ENCODE results near the gene DAZ1.
"Not testable (repeated sequence)": the region's sequence is repeated elsewhere in the genome, so short reads cannot be mapped to it uniquely, and the experiment has no call there.

Gene DAZ1, protein sequence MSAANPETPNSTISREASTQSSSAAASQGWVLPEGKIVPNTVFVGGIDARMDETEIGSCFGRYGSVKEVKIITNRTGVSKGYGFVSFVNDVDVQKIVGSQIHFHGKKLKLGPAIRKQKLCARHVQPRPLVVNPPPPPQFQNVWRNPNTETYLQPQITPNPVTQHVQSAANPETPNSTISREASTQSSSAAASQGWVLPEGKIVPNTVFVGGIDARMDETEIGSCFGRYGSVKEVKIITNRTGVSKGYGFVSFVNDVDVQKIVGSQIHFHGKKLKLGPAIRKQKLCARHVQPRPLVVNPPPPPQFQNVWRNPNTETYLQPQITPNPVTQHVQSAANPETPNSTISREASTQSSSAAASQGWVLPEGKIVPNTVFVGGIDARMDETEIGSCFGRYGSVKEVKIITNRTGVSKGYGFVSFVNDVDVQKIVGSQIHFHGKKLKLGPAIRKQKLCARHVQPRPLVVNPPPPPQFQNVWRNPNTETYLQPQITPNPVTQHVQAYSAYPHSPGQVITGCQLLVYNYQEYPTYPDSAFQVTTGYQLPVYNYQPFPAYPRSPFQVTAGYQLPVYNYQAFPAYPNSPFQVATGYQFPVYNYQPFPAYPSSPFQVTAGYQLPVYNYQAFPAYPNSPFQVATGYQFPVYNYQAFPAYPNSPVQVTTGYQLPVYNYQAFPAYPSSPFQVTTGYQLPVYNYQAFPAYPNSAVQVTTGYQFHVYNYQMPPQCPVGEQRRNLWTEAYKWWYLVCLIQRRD

DNA sequence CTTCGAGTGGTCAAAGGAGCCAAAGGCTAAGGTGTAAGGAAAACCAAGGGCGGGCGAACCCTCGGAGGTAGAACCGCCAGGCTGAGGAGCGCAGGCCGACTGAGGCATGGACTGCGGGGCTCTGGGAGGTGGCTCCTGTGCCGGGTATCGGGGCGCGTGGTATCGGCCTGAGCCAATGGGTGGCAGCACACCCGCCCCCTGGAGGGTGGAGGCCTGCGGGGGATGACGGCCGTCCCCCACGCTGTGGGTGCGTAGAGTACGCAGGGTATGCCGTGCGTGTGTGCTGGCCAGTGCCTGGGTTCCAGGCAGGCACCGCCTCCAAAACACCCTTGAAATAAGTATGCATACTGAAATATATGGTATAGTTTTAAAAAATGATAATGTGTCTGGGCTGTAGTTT, at the start of gene DAZ1:
Gene DAZ1, minus strand, starts transcription at position 101 of the 400 bp plus-strand sequence. CDS start 208 bp downstream, outside the sequence.
- not testable (repeated sequence) for DNase-seq

GRCh38 chrY:23219233-23219632, 20.4 kb upstream of the DAZ1 start, which contains the start of gene DAZ2:
TSS of gene DAZ2 (plus strand) at chrY:23219533. CDS start at chrY:23219741, 208 bp downstream.
- not testable (repeated sequence) for DNase-seq

DNA sequence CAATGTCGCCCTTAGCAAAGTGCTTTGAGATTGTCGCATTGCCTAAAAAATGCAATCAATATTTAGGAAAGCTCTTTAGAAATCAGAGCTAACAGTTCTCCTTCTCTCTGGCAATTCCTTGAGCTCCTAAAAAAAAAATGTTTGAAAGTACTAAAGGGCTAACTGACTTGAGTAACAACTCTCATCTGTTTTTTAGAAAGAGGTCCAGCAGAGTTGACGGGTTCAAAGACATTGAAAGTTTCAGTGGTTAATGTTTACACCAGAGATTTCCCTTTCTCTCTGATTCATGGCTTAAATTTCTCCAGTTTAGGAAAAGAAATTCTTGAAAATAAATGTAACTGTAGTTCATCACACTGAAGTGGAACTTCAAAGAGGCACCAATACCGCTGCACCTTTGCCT, 11.9 kb upstream of the DAZ1 start:
- DNase-seq = not testable (repeated sequence)

GRCh38 chrY:23209802-23210495, 11.1 kb upstream of the DAZ1 start:
- not testable (repeated sequence) for DNase-seq

DNA sequence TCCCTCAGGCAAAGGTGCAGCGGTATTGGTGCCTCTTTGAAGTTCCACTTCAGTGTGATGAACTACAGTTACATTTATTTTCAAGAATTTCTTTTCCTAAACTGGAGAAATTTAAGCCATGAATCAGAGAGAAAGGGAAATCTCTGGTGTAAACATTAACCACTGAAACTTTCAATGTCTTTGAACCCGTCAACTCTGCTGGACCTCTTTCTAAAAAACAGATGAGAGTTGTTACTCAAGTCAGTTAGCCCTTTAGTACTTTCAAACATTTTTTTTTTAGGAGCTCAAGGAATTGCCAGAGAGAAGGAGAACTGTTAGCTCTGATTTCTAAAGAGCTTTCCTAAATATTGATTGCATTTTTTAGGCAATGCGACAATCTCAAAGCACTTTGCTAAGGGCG, 8.6 kb upstream of the DAZ1 start:
- DNase-seq = not testable (repeated sequence)

Measured in NCI-H2171 (cell line).